Loucy (cell line): ENCODE data around the gene FAM89B.

Experiments
- H2AFZ ChIP-seq: fragments of 200-600 bp; sonication (generic); 2 replicates; pipeline ENCODE4 v1.6.0; 2016; ENCODE audit warnings: antibody characterized with exemption, mild to moderate bottlenecking, low read length, moderate library complexity
- H3F3A ChIP-seq: fragments of 200-600 bp; 2 replicates; pipeline ENCODE4 v1.6.0; 2016; ENCODE audit warnings: antibody characterized with exemption, low read depth, mild to moderate bottlenecking
- H3K27me3 ChIP-seq: fragments of 200-600 bp; sonication (generic); 2 replicates; pipeline ENCODE4 v1.6.1; 2014; ENCODE audit warnings: low read length, mild to moderate bottlenecking; ENCODE audit not compliant: insufficient read depth, poor library complexity, severe bottlenecking
- H3K36me3 ChIP-seq: fragments of 200-600 bp; sonication (generic); 2 replicates; pipeline ENCODE4 v1.6.1; 2016; ENCODE audit warnings: low read length; ENCODE audit not compliant: insufficient read depth
- H3K4me1 ChIP-seq: fragments of 200-600 bp; sonication (generic); 2 replicates; pipeline ENCODE4 v1.5.1; 2014; ENCODE audit warnings: low read length, mild to moderate bottlenecking; ENCODE audit not compliant: insufficient read depth, poor library complexity, severe bottlenecking
- H3K4me2 ChIP-seq: fragments of 200-600 bp; sonication (generic); 2 replicates; pipeline ENCODE4 v1.6.0; 2014; ENCODE audit warnings: antibody characterized with exemption, low read length, low read depth, mild to moderate bottlenecking; ENCODE audit not compliant: poor library complexity, severe bottlenecking
- H3K4me3 ChIP-seq: fragments of 200-600 bp; sonication (generic); 2 replicates; pipeline ENCODE4 v1.5.1; 2014; ENCODE audit warnings: low read length, mild to moderate bottlenecking, mixed read lengths; ENCODE audit not compliant: poor library complexity, severe bottlenecking
- H3K79me2 ChIP-seq: fragments of 200-600 bp; sonication (generic); 2 replicates; pipeline ENCODE4 v1.6.1; 2014; ENCODE audit warnings: low read length; ENCODE audit not compliant: insufficient read depth
- H3K9ac ChIP-seq: fragments of 200-600 bp; sonication (generic); 2 replicates; pipeline ENCODE4 v1.6.0; 2014; ENCODE audit warnings: mild to moderate bottlenecking, low read depth, low read length, moderate library complexity; ENCODE audit not compliant: poor library complexity, severe bottlenecking
- H3K9me2 ChIP-seq: fragments of 200-600 bp; sonication (generic); replicated peaks from 2 replicates; pipeline ENCODE4 v1.6.1; 2016; ENCODE audit warnings: low read depth, low read length, mixed read lengths
- H3K9me3 ChIP-seq: fragments of 200-600 bp; sonication (generic); 2 replicates; pipeline ENCODE4 v1.6.1; 2014; ENCODE audit warnings: mild to moderate bottlenecking, antibody characterized with exemption, low read length, low read depth; ENCODE audit not compliant: insufficient read depth
- H4K20me1 ChIP-seq: fragments of 200-600 bp; sonication (generic); 2 replicates; pipeline ENCODE4 v1.6.0; 2014; ENCODE audit warnings: antibody characterized with exemption, low read length, mild to moderate bottlenecking; ENCODE audit not compliant: insufficient read depth, poor library complexity, severe bottlenecking
- EZH2phosphoT487 ChIP-seq: fragments of 200-600 bp; IDR thresholded peaks from 2 replicates; pipeline ENCODE4 v1.6.1; 2018; ENCODE audit warnings: antibody characterized with exemption, mild to moderate bottlenecking, moderate library complexity, borderline replicate concordance
- TF ChIP-seq, protein P1 (sequence below): fragments of 200-600 bp; sonication (generic); conservative IDR thresholded peaks from 2 replicates; pipeline ENCODE4 v1.5.1; 2014; ENCODE audit warnings: mild to moderate bottlenecking, antibody characterized with exemption, low read length

FAM89B gene

GRCh38 chr11:65559951-65560537 lies 12.3 kb upstream of the FAM89B start:
- Histone ChIP-seq H3K27me3 (no peaks in the 10 kb centered on the region), H3K79me2 (no peaks in the 10 kb centered on the region), H3F3A (no peaks in the 10 kb centered on the region), H3K4me2 (no peak overlapping the region), H4K20me1 (no peaks in the 10 kb centered on the region), H3K9me3 (no peaks in the 10 kb centered on the region), H3K4me1 (peaks cover 8% of the 10 kb centered on the region), H2AFZ (no peak overlapping the region), H3K36me3 (no peaks in the 10 kb centered on the region), H3K9me2 (no peaks in the 10 kb centered on the region), H3K9ac (no peak overlapping the region), H3K4me3 (no peak overlapping the region)
- TF ChIP-seq EZH2phosphoT487, result no peak
- TF ChIP-seq, protein P1, sequence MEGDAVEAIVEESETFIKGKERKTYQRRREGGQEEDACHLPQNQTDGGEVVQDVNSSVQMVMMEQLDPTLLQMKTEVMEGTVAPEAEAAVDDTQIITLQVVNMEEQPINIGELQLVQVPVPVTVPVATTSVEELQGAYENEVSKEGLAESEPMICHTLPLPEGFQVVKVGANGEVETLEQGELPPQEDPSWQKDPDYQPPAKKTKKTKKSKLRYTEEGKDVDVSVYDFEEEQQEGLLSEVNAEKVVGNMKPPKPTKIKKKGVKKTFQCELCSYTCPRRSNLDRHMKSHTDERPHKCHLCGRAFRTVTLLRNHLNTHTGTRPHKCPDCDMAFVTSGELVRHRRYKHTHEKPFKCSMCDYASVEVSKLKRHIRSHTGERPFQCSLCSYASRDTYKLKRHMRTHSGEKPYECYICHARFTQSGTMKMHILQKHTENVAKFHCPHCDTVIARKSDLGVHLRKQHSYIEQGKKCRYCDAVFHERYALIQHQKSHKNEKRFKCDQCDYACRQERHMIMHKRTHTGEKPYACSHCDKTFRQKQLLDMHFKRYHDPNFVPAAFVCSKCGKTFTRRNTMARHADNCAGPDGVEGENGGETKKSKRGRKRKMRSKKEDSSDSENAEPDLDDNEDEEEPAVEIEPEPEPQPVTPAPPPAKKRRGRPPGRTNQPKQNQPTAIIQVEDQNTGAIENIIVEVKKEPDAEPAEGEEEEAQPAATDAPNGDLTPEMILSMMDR, result no peak

GRCh38 chr11:65560555-65561418 lies 11.6 kb upstream of the FAM89B start:
- Histone ChIP-seq H3K4me2 (no peak overlapping the region), H3K9me2 (no peaks in the 10 kb centered on the region), H3K27me3 (no peaks in the 10 kb centered on the region), H3K4me3 (no peak overlapping the region), H3K36me3 (no peaks in the 10 kb centered on the region), H3K9ac (no peak overlapping the region), H3K79me2 (no peaks in the 10 kb centered on the region), H3F3A (no peaks in the 10 kb centered on the region), H3K9me3 (no peaks in the 10 kb centered on the region), H3K4me1 (peaks cover 10% of the 10 kb centered on the region), H4K20me1 (no peaks in the 10 kb centered on the region), H2AFZ (no peak overlapping the region)
- TF ChIP-seq, protein P1, result no peak
- TF ChIP-seq EZH2phosphoT487, result no peak

- no peaks in the 10 kb centered on the region for H3F3A ChIP-seq
These were observed 10.3 kb upstream of the FAM89B start for GRCh38 chr11:65562020-65562419.

More at GRCh38 chr11:65562020-65562419, 10.3 kb upstream of the FAM89B start:
- Histone ChIP-seq H2AFZ (no peak overlapping the region), H3K4me3 (no peak overlapping the region), H3K36me3 (no peaks in the 10 kb centered on the region), H4K20me1 (no peaks in the 10 kb centered on the region), H3K79me2 (no peaks in the 10 kb centered on the region), H3K27me3 (no peaks in the 10 kb centered on the region), H3K9me2 (no peaks in the 10 kb centered on the region), H3K4me2 (no peak overlapping the region), H3K9ac (no peak overlapping the region), H3K4me1 (peaks cover 18% of the 10 kb centered on the region), H3K9me3 (no peaks in the 10 kb centered on the region)
- no peak for TF ChIP-seq EZH2phosphoT487
- TF ChIP-seq, protein P1, result no peak
